Stimulated activated CD8-positive, alpha-beta memory T cell treated with anti-CD3 and anti-CD28 coated beads, Interleukin-12 subunit alpha, Interleukin-12 subunit beta, amount 100 ng/mL, for 24 hours (primary cell): ENCODE results near the gene WWC1.

Experiments used
- DNase-seq: peaks from one replicate; pipeline ENCODE4 v3.0.0-alpha.2; 2020; ENCODE audit errors: extremely low read depth

Gene WWC1

GRCh38 chr5:168443950-168444700 lies 152.7 kb downstream of the WWC1 start:
- DNase-seq = no peak

- DNase-seq = no peak
Measured at GRCh38 chr5:168446983-168447619, 155.7 kb downstream of the WWC1 start.

GRCh38 chr5:168447808-168448207 lies 156.4 kb downstream of the WWC1 start:
- no peak for DNase-seq

- no peak for DNase-seq
Measured at GRCh38 chr5:168449166-168449565, 157.7 kb downstream of the WWC1 start.

- DNase-seq = no peak
Measured at GRCh38 chr5:168451565-168451964, 160.1 kb downstream of the WWC1 start.

- no peak for DNase-seq
Measured at GRCh38 chr5:168455201-168455600, 163.8 kb downstream of the WWC1 start.

- no peak for DNase-seq
Measured at GRCh38 chr5:168457542-168457941, 166.1 kb downstream of the WWC1 start.

GRCh38 chr5:168460606-168461005 lies 169.2 kb downstream of the WWC1 start:
- no peak for DNase-seq

- no peak for DNase-seq
Measured at GRCh38 chr5:168463081-168463480, 171.6 kb downstream of the WWC1 start.

- DNase-seq = no peak
Measured at GRCh38 chr5:168464214-168464613, 172.8 kb downstream of the WWC1 start.

- DNase-seq = no peak
Measured at GRCh38 chr5:168464641-168465040, 173.2 kb downstream of the WWC1 start.

- DNase-seq = no peak
Measured at GRCh38 chr5:168467755-168468330, 176.4 kb downstream of the WWC1 start.

GRCh38 chr5:168468836-168469235 lies 177.4 kb downstream of the WWC1 start:
- DNase-seq = no peak

- no peak for DNase-seq
Measured at GRCh38 chr5:168469816-168470215, 178.4 kb downstream of the WWC1 start.

GRCh38 chr5:168471785-168472184 lies 180.3 kb downstream of the WWC1 start:
- DNase-seq = no peak

- DNase-seq = no peak
Measured at GRCh38 chr5:168472329-168472728, 180.9 kb downstream of the WWC1 start.

GRCh38 chr5:168474319-168474718 lies 182.9 kb downstream of the WWC1 start:
- DNase-seq = no peak

GRCh38 chr5:168477060-168477459 lies 185.6 kb downstream of the WWC1 start:
- no peak for DNase-seq

- no peak for DNase-seq
Measured at GRCh38 chr5:168479166-168479565, 187.7 kb downstream of the WWC1 start.

- no peak for DNase-seq
Measured at GRCh38 chr5:168480601-168481000, 189.2 kb downstream of the WWC1 start.

- no peak for DNase-seq
Measured at GRCh38 chr5:168481330-168481788, 189.9 kb downstream of the WWC1 start.

GRCh38 chr5:168482361-168482760 lies 190.9 kb downstream of the WWC1 start:
- DNase-seq = no peak
